MM.1S (cell line): ENCODE data around the gene CLDN15.

Experiments
- DNase-seq: peaks from one replicate; pipeline ENCODE4 v3.0.0-alpha.2; 2015
- H2AFZ ChIP-seq: fragments of 300-600 bp; sonication (generic); 2 replicates; pipeline ENCODE4 v1.6.0; 2016; ENCODE audit warnings: antibody characterized with exemption, low read length
- H3F3A ChIP-seq: fragments of 300-600 bp; sonication (generic); 2 replicates; pipeline ENCODE4 v1.6.1; 2016; ENCODE audit warnings: mild to moderate bottlenecking, antibody characterized with exemption, low read length, moderate library complexity, mixed read lengths; ENCODE audit not compliant: insufficient read depth
- H3K27ac ChIP-seq: fragments of 300-600 bp; sonication (generic); 2 replicates; pipeline ENCODE4 v1.5.1; 2016; ENCODE audit warnings: mild to moderate bottlenecking, low read length
- H3K27me3 ChIP-seq: fragments of 300-600 bp; sonication (generic); replicated peaks from 2 replicates; pipeline ENCODE4 v1.6.0; 2016; ENCODE audit warnings: low read length; ENCODE audit not compliant: insufficient read depth
- H3K36me3 ChIP-seq: fragments of 300-600 bp; sonication (generic); replicated peaks from 2 replicates; pipeline ENCODE4 v1.6.1; 2016; ENCODE audit warnings: mild to moderate bottlenecking, low read length, mixed read lengths; ENCODE audit not compliant: insufficient read depth
- H3K4me1 ChIP-seq: fragments of 300-600 bp; sonication (generic); 2 replicates; pipeline ENCODE4 v1.6.1; 2016; ENCODE audit warnings: low read length, mixed read lengths
- H3K4me2 ChIP-seq: fragments of 300-600 bp; sonication (generic); 2 replicates; pipeline ENCODE4 v1.6.0; 2016; ENCODE audit warnings: low read depth, low read length
- H3K4me3 ChIP-seq: fragments of 300-600 bp; sonication (generic); 2 replicates; pipeline ENCODE4 v1.5.1; 2016; ENCODE audit warnings: low read length, mixed read lengths
- H3K79me2 ChIP-seq: fragments of 300-600 bp; sonication (generic); 2 replicates; pipeline ENCODE4 v1.6.1; 2016; ENCODE audit warnings: mixed run types, low read length, mixed read lengths
- H3K9ac ChIP-seq: fragments of 300-600 bp; sonication (generic); 2 replicates; pipeline ENCODE4 v1.6.1; 2016; ENCODE audit warnings: low read length, mixed read lengths
- H3K9me2 ChIP-seq: fragments of 300-600 bp; sonication (generic); replicated peaks from 2 replicates; pipeline ENCODE4 v1.6.1; 2016; ENCODE audit warnings: mild to moderate bottlenecking, low read length, mixed read lengths; ENCODE audit not compliant: insufficient read depth
- H3K9me3 ChIP-seq: fragments of 300-600 bp; sonication (generic); replicated peaks from 2 replicates; pipeline ENCODE4 v1.6.1; 2016; ENCODE audit warnings: mild to moderate bottlenecking, low read length, mixed read lengths; ENCODE audit not compliant: insufficient read depth
- H4K20me1 ChIP-seq: fragments of 300-600 bp; sonication (generic); 2 replicates; pipeline ENCODE4 v1.6.1; 2016; ENCODE audit warnings: mild to moderate bottlenecking, low read length, moderate library complexity, mixed read lengths; ENCODE audit not compliant: insufficient read depth
- EZH2 ChIP-seq: fragments of 300-600 bp; sonication (generic); optimal IDR thresholded peaks from 2 replicates; pipeline ENCODE3; 2017; ENCODE audit warnings: low read depth, mild to moderate bottlenecking, antibody characterized with exemption, low read length, mixed read lengths
- EZH2phosphoT487 ChIP-seq: fragments of 300-600 bp; sonication (generic); IDR thresholded peaks from 2 replicates; pipeline ENCODE4 v1.6.1; 2018; ENCODE audit warnings: antibody characterized with exemption, low read length
- TF ChIP-seq, protein P1 (sequence below): fragments of 300-600 bp; sonication (generic); IDR thresholded peaks from 2 replicates; pipeline ENCODE4 v1.5.1; 2016; ENCODE audit warnings: antibody characterized with exemption, low read length, mixed read lengths

Gene CLDN15

DNA sequence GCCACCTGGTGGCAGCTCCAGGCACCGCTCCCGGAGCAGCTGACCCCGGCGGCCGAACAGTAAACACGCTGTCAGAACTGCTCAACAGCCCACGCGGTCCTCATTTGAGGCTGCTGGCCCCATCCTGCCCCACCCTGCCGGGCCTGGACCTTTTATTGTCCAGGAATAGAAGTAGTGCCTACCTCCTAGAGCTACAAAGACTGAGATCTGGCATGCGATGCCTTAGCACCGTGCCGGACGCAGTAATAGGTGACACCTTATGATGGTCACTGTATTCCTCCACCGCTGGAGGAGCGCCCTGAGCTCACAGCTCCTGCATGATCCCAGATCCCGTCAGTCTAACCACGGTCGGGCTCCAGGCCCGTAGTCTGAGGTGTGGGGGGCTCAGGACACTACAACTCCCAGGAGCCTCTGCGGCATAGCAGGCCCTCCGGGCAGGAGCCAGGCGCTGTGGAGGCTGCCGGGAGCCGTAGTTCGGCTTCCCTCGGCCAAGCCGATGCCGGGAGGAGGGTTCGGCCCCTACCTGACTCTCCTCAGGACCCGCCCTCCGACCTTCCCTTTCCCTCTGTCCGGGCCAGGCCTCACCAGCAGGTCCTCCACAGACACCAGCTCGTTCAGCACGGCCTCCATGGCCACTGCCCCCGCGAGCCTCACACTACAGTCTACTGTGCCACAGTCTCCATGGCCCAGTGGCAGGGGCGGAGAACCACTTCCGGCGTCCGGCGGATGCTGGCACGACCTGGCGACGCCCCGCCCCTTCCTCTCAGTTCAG lies 7.0 kb upstream of the CLDN15 start, which contains the start of gene FIS1:
TSS of gene FIS1 (minus strand) at position 707 of the 772 bp plus-strand sequence. CDS start at position 630, 77 bp downstream.
- peak within 1 kb of the TSS; percentile 81 for H3K27ac ChIP-seq
- H3F3A ChIP-seq: no peaks in the 10 kb centered on the region
- H3K36me3 ChIP-seq: no peaks in the 10 kb centered on the region
- peak; percentile 93 for DNase-seq
- peak within 1 kb of the TSS; percentile 99 for H3K4me2 ChIP-seq
- no peak for TF ChIP-seq EZH2phosphoT487
- TF ChIP-seq, protein P1, sequence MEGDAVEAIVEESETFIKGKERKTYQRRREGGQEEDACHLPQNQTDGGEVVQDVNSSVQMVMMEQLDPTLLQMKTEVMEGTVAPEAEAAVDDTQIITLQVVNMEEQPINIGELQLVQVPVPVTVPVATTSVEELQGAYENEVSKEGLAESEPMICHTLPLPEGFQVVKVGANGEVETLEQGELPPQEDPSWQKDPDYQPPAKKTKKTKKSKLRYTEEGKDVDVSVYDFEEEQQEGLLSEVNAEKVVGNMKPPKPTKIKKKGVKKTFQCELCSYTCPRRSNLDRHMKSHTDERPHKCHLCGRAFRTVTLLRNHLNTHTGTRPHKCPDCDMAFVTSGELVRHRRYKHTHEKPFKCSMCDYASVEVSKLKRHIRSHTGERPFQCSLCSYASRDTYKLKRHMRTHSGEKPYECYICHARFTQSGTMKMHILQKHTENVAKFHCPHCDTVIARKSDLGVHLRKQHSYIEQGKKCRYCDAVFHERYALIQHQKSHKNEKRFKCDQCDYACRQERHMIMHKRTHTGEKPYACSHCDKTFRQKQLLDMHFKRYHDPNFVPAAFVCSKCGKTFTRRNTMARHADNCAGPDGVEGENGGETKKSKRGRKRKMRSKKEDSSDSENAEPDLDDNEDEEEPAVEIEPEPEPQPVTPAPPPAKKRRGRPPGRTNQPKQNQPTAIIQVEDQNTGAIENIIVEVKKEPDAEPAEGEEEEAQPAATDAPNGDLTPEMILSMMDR: peak; percentile 89
- no peaks in the 10 kb centered on the region for H3K9me2 ChIP-seq
- H3K9me3 ChIP-seq: no peaks in the 10 kb centered on the region
- H3K9ac ChIP-seq: peak within 1 kb of the TSS; percentile 99
- H3K79me2 ChIP-seq: peaks cover 52% of the 10 kb centered on the region
- no peaks in the 10 kb centered on the region for H3K27me3 ChIP-seq
- H2AFZ ChIP-seq: peak within 1 kb of the TSS; percentile 99
- H3K4me3 ChIP-seq: peak within 1 kb of the TSS; percentile 100
- no peaks in the 10 kb centered on the region for H4K20me1 ChIP-seq
- peaks cover 5% of the 10 kb centered on the region; the same call in 1 of the 2 replicates for H3K4me1 ChIP-seq

DNA sequence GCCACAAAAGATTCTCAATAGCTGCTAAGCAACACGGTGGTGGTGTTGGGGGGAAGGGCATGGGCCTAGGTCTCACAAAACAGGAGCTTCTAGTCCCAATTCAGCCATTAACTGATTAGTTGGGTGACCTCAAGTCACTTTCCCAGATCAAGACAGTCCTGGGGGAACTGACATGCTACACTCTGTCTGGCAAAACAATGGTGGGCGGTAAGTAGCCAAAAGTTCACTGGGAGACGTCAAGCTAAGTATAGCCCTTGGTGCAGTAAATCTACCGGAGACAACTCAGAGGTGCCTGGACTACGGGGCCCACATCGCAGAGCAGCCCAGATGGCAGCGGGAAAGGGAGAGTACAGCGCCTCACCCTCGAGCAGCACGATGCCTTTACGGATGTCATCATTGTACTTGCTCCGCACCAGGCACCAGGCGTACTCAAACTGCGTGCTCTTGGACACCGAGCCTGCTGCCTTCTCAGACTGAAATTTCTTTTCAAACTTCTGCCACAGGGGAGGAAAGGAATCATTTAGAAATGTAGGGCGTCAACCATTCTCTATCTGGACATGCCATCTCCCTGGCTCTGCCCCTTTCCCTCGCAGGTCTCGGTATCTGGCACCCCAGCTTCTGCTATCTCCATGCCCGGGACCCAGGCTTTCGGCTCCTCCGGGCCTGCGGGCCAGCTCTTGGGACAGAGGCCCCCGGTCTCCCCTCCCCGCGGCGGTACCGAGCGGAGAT lies 6.2 kb upstream of the CLDN15 start:
- Histone ChIP-seq H3K9me3 (no peaks in the 10 kb centered on the region), H4K20me1 (no peaks in the 10 kb centered on the region), H3K27ac (peak overlapping the region; percentile 81), H3K27me3 (no peaks in the 10 kb centered on the region), H3K4me2 (peak overlapping the region; percentile 99), H2AFZ (peak overlapping the region; percentile 99), H3F3A (no peaks in the 10 kb centered on the region), H3K9ac (peak overlapping the region; percentile 99), H3K9me2 (no peaks in the 10 kb centered on the region), H3K4me1 (peaks cover 5% of the 10 kb centered on the region; the same call in 1 of the 2 replicates), H3K4me3 (peak overlapping the region; percentile 100), H3K79me2 (peaks cover 46% of the 10 kb centered on the region), H3K36me3 (no peaks in the 10 kb centered on the region)
- TF ChIP-seq, protein P1: no peak
- no peak for TF ChIP-seq EZH2phosphoT487
- no peak for DNase-seq

DNA sequence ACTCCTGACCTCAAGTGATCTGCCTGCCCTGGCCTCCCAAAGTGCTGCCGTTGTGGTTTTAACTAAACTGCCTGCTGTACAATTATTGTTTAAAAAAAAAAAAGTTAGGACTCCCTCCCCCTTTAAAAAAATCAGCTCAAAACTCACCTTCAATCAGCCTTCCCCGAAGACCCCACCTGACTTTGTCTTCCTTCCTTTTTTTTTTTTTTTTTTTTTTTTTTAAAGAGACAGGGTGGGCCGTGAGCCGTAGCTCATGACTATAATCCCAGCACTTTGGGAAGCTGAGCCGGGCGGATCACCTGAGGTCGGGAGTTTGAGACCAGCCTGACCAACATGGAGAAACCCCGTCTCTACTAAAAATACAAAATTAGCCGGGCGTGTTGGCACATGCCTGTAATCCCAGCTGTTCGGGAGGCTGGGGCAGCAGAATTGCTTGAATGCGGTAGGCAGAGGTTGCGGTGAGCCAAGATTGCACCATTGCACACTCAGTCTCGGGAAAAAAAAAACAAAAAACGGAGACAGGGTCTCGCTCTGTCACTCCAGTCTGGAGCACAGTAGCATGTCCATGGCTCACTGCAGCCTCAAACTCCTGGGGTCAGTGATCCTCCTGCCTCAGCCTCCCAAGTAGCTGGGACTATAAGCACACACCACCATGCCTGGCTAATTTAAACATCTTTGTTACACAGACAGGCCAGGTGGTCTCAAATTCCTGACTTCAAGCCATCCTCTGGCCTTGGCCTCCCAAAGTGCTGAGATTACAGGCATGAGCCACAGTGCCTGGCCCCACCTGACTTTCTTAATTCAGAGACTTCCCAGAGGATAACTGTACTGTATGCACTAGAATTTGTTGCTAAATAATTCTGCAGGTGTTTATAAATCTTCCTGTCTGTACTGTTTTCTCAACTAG lies 4.1 kb upstream of the CLDN15 start:
- no peak for TF ChIP-seq EZH2
- TF ChIP-seq, protein P1: no peak
- TF ChIP-seq EZH2phosphoT487: no peak
- H3K36me3 ChIP-seq: no peaks in the 10 kb centered on the region
- no peaks in the 10 kb centered on the region for H3F3A ChIP-seq
- no peak for DNase-seq
- H3K4me1 ChIP-seq: peaks cover 5% of the 10 kb centered on the region; the same call in 1 of the 2 replicates
- no peaks in the 10 kb centered on the region for H4K20me1 ChIP-seq
- no peak overlapping the region for H3K9ac ChIP-seq
- no peak overlapping the region for H3K27ac ChIP-seq
- no peaks in the 10 kb centered on the region for H3K9me2 ChIP-seq
- no peak overlapping the region for H3K4me2 ChIP-seq
- no peaks in the 10 kb centered on the region for H3K27me3 ChIP-seq
- H3K4me3 ChIP-seq: no peak overlapping the region
- H3K79me2 ChIP-seq: peaks cover 34% of the 10 kb centered on the region
- no peak overlapping the region for H2AFZ ChIP-seq
- no peaks in the 10 kb centered on the region for H3K9me3 ChIP-seq
